Measurements from ENCODE around the gene UBN1.

The UBN1 gene

GRCh38 chr16:4910828-4911227 is 63.5 kb downstream of the UBN1 start:
- Histone ChIP-seq H3K4me2 (ENCODE audit: low read length) (no peak overlapping the region), H3K9ac (ENCODE audit: low read length) (no peak overlapping the region), H3K4me1 (ENCODE audit: insufficient read depth, low read length, severe bottlenecking) (no peaks in the 10 kb centered on the region)

GRCh38 chr16:4911970-4912386 is 64.7 kb downstream of the UBN1 start:
- H2AFZ ChIP-seq (ENCODE audit: low read length), result no peak overlapping the region
- no peaks in the 10 kb centered on the region for H3F3A ChIP-seq (ENCODE audit: insufficient read depth, low read length)
- H3K27ac ChIP-seq (ENCODE audit: low read depth, low read length, poor library complexity, severe bottlenecking), result no peak overlapping the region
- no peaks in the 10 kb centered on the region for H4K20me1 ChIP-seq (ENCODE audit: insufficient read depth, low read length)
- H3K4me3 ChIP-seq (ENCODE audit: low read depth, low read length, poor library complexity, severe bottlenecking), result no peak overlapping the region
- H3K4me2 ChIP-seq (ENCODE audit: low read length), result no peak overlapping the region
- H3K9me3 ChIP-seq (ENCODE audit: low read length), result no peaks in the 10 kb centered on the region
- H3K36me3 ChIP-seq (ENCODE audit: insufficient read depth, low read length), result no peaks in the 10 kb centered on the region
- TF ChIP-seq CTCF (IDR thresholded peaks at IDR 0.05; ENCODE audit: low read length), result no peak
- no peak for TF ChIP-seq EZH2 (IDR thresholded peaks at IDR 0.05; ENCODE audit: borderline replicate concordance, low read length)
- H3K27me3 ChIP-seq (ENCODE audit: insufficient read depth, low read length), result peaks cover 5% of the 10 kb centered on the region; the same call in 1 of the 2 replicates
- H3K9ac ChIP-seq (ENCODE audit: low read length), result no peak overlapping the region
- no peaks in the 10 kb centered on the region for H3K79me2 ChIP-seq (ENCODE audit: insufficient read depth, low read length)
- no peaks in the 10 kb centered on the region for H3K9me2 ChIP-seq (ENCODE audit: low read depth, low read length)
- no peaks in the 10 kb centered on the region for H3K4me1 ChIP-seq (ENCODE audit: insufficient read depth, low read length, severe bottlenecking)

More at GRCh38 chr16:4910828-4911227, 63.5 kb downstream of the UBN1 start:
- Histone ChIP-seq H3K9me2 (ENCODE audit: low read depth, low read length) (no peaks in the 10 kb centered on the region), H3K4me3 (ENCODE audit: low read depth, low read length, poor library complexity, severe bottlenecking) (no peak overlapping the region), H3K9me3 (ENCODE audit: low read length) (no peaks in the 10 kb centered on the region), H2AFZ (ENCODE audit: low read length) (no peak overlapping the region), H3K27me3 (ENCODE audit: insufficient read depth, low read length) (peaks cover 5% of the 10 kb centered on the region; the same call in 1 of the 2 replicates), H3K79me2 (ENCODE audit: insufficient read depth, low read length) (no peaks in the 10 kb centered on the region), H3K27ac (ENCODE audit: low read depth, low read length, poor library complexity, severe bottlenecking) (no peak overlapping the region), H3F3A (ENCODE audit: insufficient read depth, low read length) (no peaks in the 10 kb centered on the region), H3K36me3 (ENCODE audit: insufficient read depth, low read length) (no peaks in the 10 kb centered on the region), H4K20me1 (ENCODE audit: insufficient read depth, low read length) (no peaks in the 10 kb centered on the region)
- no peak for TF ChIP-seq EZH2 (IDR thresholded peaks at IDR 0.05; ENCODE audit: borderline replicate concordance, low read length)
- no peak for TF ChIP-seq CTCF (IDR thresholded peaks at IDR 0.05; ENCODE audit: low read length)

GRCh38 chr16:4913130-4913773 is 66.0 kb downstream of the UBN1 start:
- H4K20me1 ChIP-seq (ENCODE audit: insufficient read depth, low read length), result no peaks in the 10 kb centered on the region
- no peaks in the 10 kb centered on the region for H3K4me1 ChIP-seq (ENCODE audit: insufficient read depth, low read length, severe bottlenecking)
- no peak overlapping the region for H3K27ac ChIP-seq (ENCODE audit: low read depth, low read length, poor library complexity, severe bottlenecking)
- TF ChIP-seq CTCF (IDR thresholded peaks at IDR 0.05; ENCODE audit: low read length) (no peak), EZH2 (IDR thresholded peaks at IDR 0.05; ENCODE audit: borderline replicate concordance, low read length) (no peak)
- no peak overlapping the region for H2AFZ ChIP-seq (ENCODE audit: low read length)
- H3F3A ChIP-seq (ENCODE audit: insufficient read depth, low read length), result no peaks in the 10 kb centered on the region
- H3K4me2 ChIP-seq (ENCODE audit: low read length), result no peak overlapping the region
- no peak overlapping the region for H3K9ac ChIP-seq (ENCODE audit: low read length)
- no peaks in the 10 kb centered on the region for H3K36me3 ChIP-seq (ENCODE audit: insufficient read depth, low read length)
- no peaks in the 10 kb centered on the region for H3K9me2 ChIP-seq (ENCODE audit: low read depth, low read length)
- H3K9me3 ChIP-seq (ENCODE audit: low read length), result no peaks in the 10 kb centered on the region
- H3K27me3 ChIP-seq (ENCODE audit: insufficient read depth, low read length), result peaks cover 5% of the 10 kb centered on the region; the same call in 1 of the 2 replicates
- H3K4me3 ChIP-seq (ENCODE audit: low read depth, low read length, poor library complexity, severe bottlenecking), result no peak overlapping the region
- H3K79me2 ChIP-seq (ENCODE audit: insufficient read depth, low read length), result no peaks in the 10 kb centered on the region

Measured in OCI-LY1 (cell line).